Stimulated activated CD4-positive, alpha-beta T cell treated with anti-CD3 and anti-CD28 coated beads, Interleukin-1b, Interleukin-23, amount 100 ng/mL, for 24 hours (primary cell): ENCODE data around the gene ERFE.

Experiments
- DNase-seq, 4 experiments: peaks; one replicate each; pipeline ENCODE4 v3.0.0-alpha.2; 2020; ENCODE audit warnings: low read depth in 4 of 4, low spot score in 1 of 4

The ERFE gene

GRCh38 chr2:238203973-238204683 is 45.4 kb downstream of the ERFE start:
- no peak for DNase-seq

- DNase-seq: no peak
Observed at GRCh38 chr2:238207006-238207405, 48.2 kb downstream of the ERFE start.

GRCh38 chr2:238216651-238217184 is 57.9 kb downstream of the ERFE start:
- DNase-seq: no peak
